SK-N-SH (cell line): ENCODE results near the gene SUPT5H. TPM values are rescaled to one million over a fixed set of nuclear protein-coding genes. Genes with fewer than 3 reads are reported as not detected.

ENCODE experiments used
- CTCF ChIA-PET: fragments of 300-600, 350-600 bp; formaldehyde crosslinking; extraction: SDS; loops from one replicate; lab custom pipeline; 2021; lab: Yijun Ruan, JAX
- POLR2A ChIA-PET: fragments of 350-600 bp; sonication (Branson Sonifier 250); formaldehyde crosslinking; extraction: SDS; loops from one replicate; lab custom pipeline; 2020; ENCODE audit warnings: antibody characterized with exemption, inconsistent platforms; lab: Yijun Ruan, JAX
- DNase-seq: peaks from one replicate; pipeline ENCODE4 v3.0.0; 2012
- H2AFZ ChIP-seq: fragments of 200-600 bp; sonication (generic); 2 replicates; pipeline ENCODE4 v1.8.1; 2016; ENCODE audit warnings: antibody characterized with exemption, mild to moderate bottlenecking, low read depth
- H3F3A ChIP-seq: fragments of 200-600 bp; sonication (generic); replicated peaks from 2 replicates; pipeline ENCODE3; 2016; ENCODE audit warnings: antibody characterized with exemption, mild to moderate bottlenecking; ENCODE audit not compliant: insufficient read depth
- H3K27ac ChIP-seq, 2 experiments: fragments of 200-500 bp in 1 of 2; fragments of 200-600 bp in 1 of 2; sonication (Bioruptor generic) in 1 of 2; sonication (generic), shearing (Covaris generic) in 1 of 2; 2 replicates each; pipeline versions ENCODE4 v1.5.1 to v1.6.1; 2014 to 2016; ENCODE audit warnings: low read depth in 2 of 2, inconsistent platforms in 1 of 2, low read length in 1 of 2, mild to moderate bottlenecking in 1 of 2, mixed read lengths in 1 of 2
- H3K27me3 ChIP-seq: fragments of 200-600 bp; sonication (generic), shearing (Covaris generic); 2 replicates; pipeline ENCODE4 v1.6.1; 2016; ENCODE audit warnings: mixed run types; ENCODE audit not compliant: insufficient read depth
- H3K36me3 ChIP-seq, 2 experiments: fragments of 200-500 bp in 1 of 2; fragments of 200-600 bp in 1 of 2; sonication (Bioruptor generic) in 1 of 2; sonication (generic) in 1 of 2; replicated peaks in 1 of 2; 2 replicates each; pipeline versions ENCODE3 to v1.5.1; 2014 to 2016; ENCODE audit warnings: low read length in 1 of 2, mild to moderate bottlenecking in 1 of 2; ENCODE audit not compliant: insufficient read depth in 2 of 2, control insufficient read depth in 1 of 2
- H3K4me1 ChIP-seq, 2 experiments: fragments of 200-500 bp in 1 of 2; fragments of 200-600 bp in 1 of 2; sonication (Bioruptor generic) in 1 of 2; sonication (generic), shearing (Covaris generic) in 1 of 2; 2 replicates each; pipeline versions ENCODE4 v1.5.1 to v1.6.1; 2014 to 2016; ENCODE audit warnings: low read depth in 1 of 2, low read length in 1 of 2, mixed run types in 1 of 2; ENCODE audit not compliant: insufficient read depth in 2 of 2, control insufficient read depth in 1 of 2
- H3K4me2 ChIP-seq: fragments of 200-600 bp; sonication (generic), shearing (Covaris generic); 2 replicates; pipeline ENCODE4 v1.6.1; 2017; ENCODE audit warnings: mixed run types
- H3K4me3 ChIP-seq, 2 experiments: fragments of 200-500 bp in 1 of 2; fragments of 200-600 bp in 1 of 2; sonication (Bioruptor generic) in 1 of 2; sonication (generic), shearing (Covaris generic) in 1 of 2; 2 replicates each; pipeline versions ENCODE4 v1.5.1 to v1.8.1; 2014 to 2016; ENCODE audit warnings: low read depth in 2 of 2, inconsistent platforms in 1 of 2, low read length in 1 of 2, mild to moderate bottlenecking in 1 of 2, mixed read lengths in 1 of 2, moderate library complexity in 1 of 2
- H3K79me2 ChIP-seq: fragments of 200-600 bp; sonication (generic); 2 replicates; pipeline ENCODE4 v1.8.1; 2017; ENCODE audit warnings: mild to moderate bottlenecking; ENCODE audit not compliant: insufficient read depth
- H3K9ac ChIP-seq: fragments of 200-600 bp; sonication (generic); 2 replicates; pipeline ENCODE4 v1.6.1; 2017; ENCODE audit warnings: mixed run types
- H3K9me2 ChIP-seq: fragments of 200-600 bp; sonication (generic); 2 replicates; pipeline ENCODE4 v1.6.1; 2017; ENCODE audit warnings: mixed run types
- H3K9me3 ChIP-seq: fragments of 200-600 bp; sonication (generic); 2 replicates; pipeline ENCODE4 v1.6.1; 2017; ENCODE audit warnings: mixed run types, mild to moderate bottlenecking, moderate library complexity
- H4K20me1 ChIP-seq: fragments of 200-600 bp; sonication (generic); 2 replicates; pipeline ENCODE4 v1.6.1; 2017; ENCODE audit warnings: mild to moderate bottlenecking, mixed run types; ENCODE audit not compliant: insufficient read depth
- CHD2 ChIP-seq: fragments of 150-350 bp; IDR thresholded peaks from 2 replicates; pipeline ENCODE4 v1.6.1; 2018; ENCODE audit warnings: low read length; ENCODE audit not compliant: partially characterized antibody
- ELF1 ChIP-seq: IDR thresholded peaks from 2 replicates; pipeline ENCODE4 v1.4.0; 2012
- EZH2phosphoT487 ChIP-seq: fragments of 200-600 bp; sonication (generic); IDR thresholded peaks from 2 replicates; pipeline ENCODE4 v1.6.1; 2017; ENCODE audit warnings: low read depth, mixed run types, mild to moderate bottlenecking, antibody characterized with exemption, moderate library complexity, borderline replicate concordance
- FOSL2 ChIP-seq: IDR thresholded peaks from 2 replicates; pipeline ENCODE4 v1.4.0; 2012; ENCODE audit warnings: low read depth, mild to moderate bottlenecking, moderate library complexity, borderline replicate concordance
- GABPA ChIP-seq: IDR thresholded peaks from 2 replicates; pipeline ENCODE4 v1.4.0; 2012; ENCODE audit warnings: low read depth, mild to moderate bottlenecking
- GATA2 ChIP-seq: sonication (generic); formaldehyde crosslinking; IDR thresholded peaks from 2 replicates; pipeline ENCODE4 v1.5.0; 2020; ENCODE audit warnings: mild to moderate bottlenecking, missing genetic modification reagents
- MAX ChIP-seq: IDR thresholded peaks from 2 replicates; pipeline ENCODE4 v1.4.0; 2012; ENCODE audit warnings: low read depth
- MEF2A ChIP-seq: IDR thresholded peaks from 2 replicates; pipeline ENCODE4 v1.4.0; 2012; ENCODE audit warnings: low read depth, borderline replicate concordance
- MXI1 ChIP-seq: IDR thresholded peaks from 2 replicates; pipeline ENCODE4 v1.6.1; 2012; ENCODE audit warnings: mild to moderate bottlenecking, low read depth, low read length, improper control_type of control experiment
- NRF1 ChIP-seq: IDR thresholded peaks from 2 replicates; pipeline ENCODE4 v1.6.1; 2012; ENCODE audit warnings: low read depth, mild to moderate bottlenecking, low read length
- PBX3 ChIP-seq: IDR thresholded peaks from 2 replicates; pipeline ENCODE4; 2012
- POLR2AphosphoS5 ChIP-seq: IDR thresholded peaks from 2 replicates; pipeline ENCODE4 v1.6.1; 2012; ENCODE audit warnings: low read depth, low read length
- REST ChIP-seq: IDR thresholded peaks from 2 replicates; pipeline ENCODE4 v1.6.1; 2012; ENCODE audit warnings: mild to moderate bottlenecking, low read depth, low read length, moderate library complexity
- RXRA ChIP-seq: IDR thresholded peaks from 2 replicates; pipeline ENCODE4 v1.4.0; 2012; ENCODE audit warnings: low read depth, mild to moderate bottlenecking, borderline replicate concordance
- TCF12 ChIP-seq: IDR thresholded peaks from 2 replicates; pipeline ENCODE4 v1.4.0; 2012
- TEAD4 ChIP-seq: IDR thresholded peaks from 2 replicates; pipeline ENCODE4 v1.4.0; 2012; ENCODE audit warnings: mild to moderate bottlenecking, borderline replicate concordance; ENCODE audit not compliant: insufficient read depth
- YY1 ChIP-seq: IDR thresholded peaks from 2 replicates; pipeline ENCODE4 v1.4.0; 2012; ENCODE audit warnings: low read depth, mild to moderate bottlenecking
- ZBTB33 ChIP-seq: IDR thresholded peaks from 2 replicates; pipeline ENCODE4 v1.4.0; 2012; ENCODE audit warnings: low read depth, borderline replicate concordance
- WGBS: methylation state at CpG from one replicate; pipeline ENCODE4 v1.1.6; 2017; ENCODE audit warnings: low lambda C conversion rate; 5-methylcytosine and 5-hydroxymethylcytosine counted together
- polyA plus RNA-seq, 3 experiments: library from polyadenylated mRNA; depleted of rRNA; stranded (reverse); fragments of >200 nt; gene quantifications; 2 replicates each; pipeline ENCODE4 v1.2.3, GENCODE V29; 2012
- TF ChIP-seq, protein P1 (sequence below): fragments of 200-600 bp; sonication (generic); IDR thresholded peaks from 2 replicates; pipeline ENCODE4 v1.6.1; 2017; ENCODE audit warnings: antibody characterized with exemption, mild to moderate bottlenecking, moderate library complexity
- TF ChIP-seq, protein P2 (sequence below): fragments of 150-350 bp; IDR thresholded peaks from 2 replicates; pipeline ENCODE4 v1.6.1; 2016; ENCODE audit warnings: mild to moderate bottlenecking, low read depth, low read length

The SUPT5H gene
- polyA plus RNA-seq, 1 of the 3 experiments (the other 2 are of a cell fraction), result 137 TPM

- Histone ChIP-seq H3K9me2 (no peaks in the 10 kb centered on the region), H3K4me2 (peak within 1 kb of the TSS; percentile 56), H2AFZ (peak within 1 kb of the TSS; percentile 12; the same call in 1 of the 2 replicates), H4K20me1 (no peaks in the 10 kb centered on the region), H3K9ac (no peak within 1 kb of the TSS), H3K36me3 (no peaks in the 10 kb centered on the region), H3F3A (no peaks in the 10 kb centered on the region), H3K27ac (peak within 1 kb of the TSS in 1 of 2 experiments; percentile 40; a peak in 1 of 4 replicates), H3K4me1 (peaks cover 0 to 9% of the 10 kb centered on the region in 2 experiments; a peak in 1 of 4 replicates), H3K4me3 (peak within 1 kb of the TSS in 1 of 2 experiments; percentile 32; a peak in 2 of 4 replicates), H3K79me2 (no peaks in the 10 kb centered on the region), H3K9me3 (no peaks in the 10 kb centered on the region), H3K27me3 (no peaks in the 10 kb centered on the region; the same call in 1 of the 2 replicates)
- CTCF ChIA-PET, result interaction anchor here (0.7 to 3.0 kb wide), 9 partner anchors 8 to 41 kb away, joined by 3 to 16 read pairs (median 5); partner anchors contain the start of genes EID2 and EID2B
- WGBS, result 13% methylated on average over 37 of the region's 60 CpGs
- POLR2A ChIA-PET, result interaction anchor here (1.4 kb wide), 1 partner anchor 33 kb away, joined by 4 read pairs; the partner anchor contains the start of gene EID2B
- TF ChIP-seq NRF1, result no peak
- TF ChIP-seq EZH2phosphoT487, result no peak
- TF ChIP-seq RXRA, result no peak
- TF ChIP-seq, protein P1, sequence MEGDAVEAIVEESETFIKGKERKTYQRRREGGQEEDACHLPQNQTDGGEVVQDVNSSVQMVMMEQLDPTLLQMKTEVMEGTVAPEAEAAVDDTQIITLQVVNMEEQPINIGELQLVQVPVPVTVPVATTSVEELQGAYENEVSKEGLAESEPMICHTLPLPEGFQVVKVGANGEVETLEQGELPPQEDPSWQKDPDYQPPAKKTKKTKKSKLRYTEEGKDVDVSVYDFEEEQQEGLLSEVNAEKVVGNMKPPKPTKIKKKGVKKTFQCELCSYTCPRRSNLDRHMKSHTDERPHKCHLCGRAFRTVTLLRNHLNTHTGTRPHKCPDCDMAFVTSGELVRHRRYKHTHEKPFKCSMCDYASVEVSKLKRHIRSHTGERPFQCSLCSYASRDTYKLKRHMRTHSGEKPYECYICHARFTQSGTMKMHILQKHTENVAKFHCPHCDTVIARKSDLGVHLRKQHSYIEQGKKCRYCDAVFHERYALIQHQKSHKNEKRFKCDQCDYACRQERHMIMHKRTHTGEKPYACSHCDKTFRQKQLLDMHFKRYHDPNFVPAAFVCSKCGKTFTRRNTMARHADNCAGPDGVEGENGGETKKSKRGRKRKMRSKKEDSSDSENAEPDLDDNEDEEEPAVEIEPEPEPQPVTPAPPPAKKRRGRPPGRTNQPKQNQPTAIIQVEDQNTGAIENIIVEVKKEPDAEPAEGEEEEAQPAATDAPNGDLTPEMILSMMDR, result no peak
- TF ChIP-seq TCF12, result no peak
- no peak for TF ChIP-seq ZBTB33
- no peak for TF ChIP-seq PBX3
- TF ChIP-seq TEAD4, result no peak
- TF ChIP-seq ELF1, result no peak
- no peak for TF ChIP-seq GATA2 (CRISPR knock-in tag)
- TF ChIP-seq GABPA, result no peak
- TF ChIP-seq FOSL2, result no peak
- TF ChIP-seq, protein P2, sequence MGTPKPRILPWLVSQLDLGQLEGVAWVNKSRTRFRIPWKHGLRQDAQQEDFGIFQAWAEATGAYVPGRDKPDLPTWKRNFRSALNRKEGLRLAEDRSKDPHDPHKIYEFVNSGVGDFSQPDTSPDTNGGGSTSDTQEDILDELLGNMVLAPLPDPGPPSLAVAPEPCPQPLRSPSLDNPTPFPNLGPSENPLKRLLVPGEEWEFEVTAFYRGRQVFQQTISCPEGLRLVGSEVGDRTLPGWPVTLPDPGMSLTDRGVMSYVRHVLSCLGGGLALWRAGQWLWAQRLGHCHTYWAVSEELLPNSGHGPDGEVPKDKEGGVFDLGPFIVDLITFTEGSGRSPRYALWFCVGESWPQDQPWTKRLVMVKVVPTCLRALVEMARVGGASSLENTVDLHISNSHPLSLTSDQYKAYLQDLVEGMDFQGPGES, result no peak
- TF ChIP-seq POLR2AphosphoS5, result no peak
- no peak for TF ChIP-seq YY1
- TF ChIP-seq MEF2A, result no peak
- no peak for TF ChIP-seq REST
- TF ChIP-seq MAX, result no peak
- TF ChIP-seq CHD2, result no peak
- TF ChIP-seq MXI1, result no peak
- DNase-seq, result peak; percentile 59
Observed at GRCh38 chr19:39498798-39499642, 53.6 kb downstream of the SUPT5H start, which contains the start of gene DLL3. Gene DLL3 (plus strand): TSS chr19:39498947. CDS start chr19:39498975, 28 bp downstream.
